Hepatocyte (in vitro differentiated cells): ENCODE measurements around the gene PRELP. TPM values are rescaled to one million over a fixed set of nuclear protein-coding genes. Genes with fewer than 3 reads are reported as not detected.

Source experiments
- DNase-seq: peaks from one replicate; pipeline ENCODE4 v3.0.0-alpha.2; 2016; ENCODE audit warnings: low spot score
- H2AFZ ChIP-seq: fragments of 200-600 bp; sonication (generic); 2 replicates; pipeline ENCODE4 v1.6.0; 2016; ENCODE audit warnings: antibody characterized with exemption, mild to moderate bottlenecking
- H3K27ac ChIP-seq: fragments of 200-600 bp; sonication (generic); 2 replicates; pipeline ENCODE4 v1.5.1; 2016; ENCODE audit warnings: mild to moderate bottlenecking
- H3K27me3 ChIP-seq: fragments of 200-600 bp; sonication (generic); 2 replicates; pipeline ENCODE4 v1.6.1; 2016
- H3K36me3 ChIP-seq: fragments of 200-600 bp; sonication (generic); replicated peaks from 2 replicates; pipeline ENCODE4 v1.5.1; 2016; ENCODE audit warnings: low read depth; ENCODE audit not compliant: insufficient read depth
- H3K4me1 ChIP-seq: fragments of 200-600 bp; sonication (generic); 2 replicates; pipeline ENCODE4 v1.5.1; 2016; ENCODE audit warnings: mild to moderate bottlenecking, moderate library complexity; ENCODE audit not compliant: insufficient read depth
- H3K4me2 ChIP-seq: fragments of 200-600 bp; sonication (generic); 2 replicates; pipeline ENCODE4 v1.6.0; 2016
- H3K4me3 ChIP-seq: fragments of 200-600 bp; sonication (generic); 2 replicates; pipeline ENCODE4 v1.5.1; 2016; ENCODE audit warnings: mild to moderate bottlenecking
- H3K79me2 ChIP-seq: fragments of 200-600 bp; sonication (generic); 2 replicates; pipeline ENCODE4 v1.6.0; 2017; ENCODE audit warnings: mild to moderate bottlenecking
- H3K9me2 ChIP-seq: fragments of 200-600 bp; sonication (generic); replicated peaks from 2 replicates; pipeline ENCODE4 v1.6.0; 2017; ENCODE audit warnings: mild to moderate bottlenecking; ENCODE audit not compliant: insufficient read depth
- H3K9me3 ChIP-seq: fragments of 200-600 bp; sonication (generic); 2 replicates; pipeline ENCODE4 v1.5.1; 2016; ENCODE audit warnings: low read depth, mild to moderate bottlenecking
- H4K20me1 ChIP-seq: fragments of 200-600 bp; sonication (generic); 2 replicates; pipeline ENCODE4 v1.6.0; 2016; ENCODE audit warnings: mild to moderate bottlenecking; ENCODE audit not compliant: insufficient read depth, poor library complexity, severe bottlenecking
- EZH2 ChIP-seq: fragments of 200-600 bp; sonication (generic); IDR thresholded peaks from 2 replicates; pipeline ENCODE4 v1.6.1; 2016; ENCODE audit warnings: antibody characterized with exemption, mild to moderate bottlenecking, borderline replicate concordance
- EZH2phosphoT487 ChIP-seq: fragments of 200-600 bp; sonication (generic); IDR thresholded peaks from one replicate; pipeline ENCODE4 v1.6.1; 2018; ENCODE audit warnings: antibody characterized with exemption, mild to moderate bottlenecking, low read depth, moderate library complexity; ENCODE audit not compliant: unreplicated experiment, severe bottlenecking
- WGBS: methylation state at CpG from one replicate; pipeline ENCODE4 v1.1.6; 2016; ENCODE audit warnings: low lambda C conversion rate; ENCODE audit errors: missing lambda C conversion rate; 5-methylcytosine and 5-hydroxymethylcytosine counted together
- polyA plus RNA-seq: library from polyadenylated mRNA; unstranded; fragments of >200 nt; fragmentation: Nextera tagmentation; extraction: Ambion mirVana; gene quantifications from 2 replicates; pipeline ENCODE4 v1.2.1, GENCODE V29; 2016
- total RNA-seq: library from RNA; depleted of rRNA; stranded (reverse); fragments of >200 nt; gene quantifications from 2 replicates; pipeline ENCODE4 v1.2.3, GENCODE V29; 2014
- TF ChIP-seq, protein P1 (sequence below): fragments of 200-600 bp; sonication (generic); IDR thresholded peaks from 2 replicates; pipeline ENCODE4 v1.5.1; 2016; ENCODE audit warnings: antibody characterized with exemption, mild to moderate bottlenecking; ENCODE audit not compliant: poor library complexity

PRELP gene
- total and polyA plus RNA-seq, 2 experiments from 2014 or later, result 0.83 to 10.8 TPM

DNA sequence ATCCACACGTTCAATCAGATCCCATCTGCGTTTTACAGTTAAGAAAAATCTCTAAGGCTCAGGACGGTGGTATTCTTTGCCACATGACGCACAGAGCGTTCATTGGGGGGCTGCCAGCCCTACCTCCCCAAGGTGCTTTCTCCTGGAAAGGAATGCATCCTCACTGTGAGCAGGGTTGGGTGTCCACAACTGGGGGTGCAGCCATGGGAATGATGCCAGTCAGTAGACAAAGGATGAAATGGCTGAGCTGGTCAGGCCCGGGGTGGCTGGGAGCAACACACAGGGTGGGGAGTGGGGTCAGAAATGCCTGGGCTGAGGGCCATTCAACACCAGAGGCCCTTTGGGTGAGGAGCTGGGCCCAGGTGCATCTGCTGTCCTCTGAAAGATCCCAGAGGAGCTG, 44.3 kb downstream of the PRELP start:
- Histone ChIP-seq H3K4me2 (no peak overlapping the region), H3K27ac (peak overlapping the region; percentile 89)

DNA sequence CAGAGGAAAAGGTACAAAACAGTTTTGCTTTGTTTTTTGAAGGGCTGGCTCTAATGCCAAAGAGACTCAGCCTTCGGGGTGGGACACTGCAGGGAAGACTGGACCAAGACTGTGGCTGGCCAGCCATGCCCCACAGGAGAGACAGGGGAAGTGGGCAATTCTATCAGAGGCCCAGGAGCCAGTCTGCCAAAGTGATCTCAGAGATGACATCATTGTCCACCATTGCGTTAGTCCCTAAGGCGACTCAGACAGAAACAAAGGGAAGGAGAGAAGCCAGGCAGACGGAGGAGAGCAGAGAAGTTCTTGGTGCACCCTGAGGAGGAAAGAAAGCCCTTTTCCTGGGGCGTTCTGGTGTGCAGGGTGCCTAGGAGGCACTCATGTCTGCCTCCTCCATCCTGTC, 44.7 kb downstream of the PRELP start:
- no peak overlapping the region for H2AFZ ChIP-seq

More for the DNA sequence above, 44.3 kb downstream of the PRELP start:
- Histone ChIP-seq H3K27me3 (no peaks in the 10 kb centered on the region), H3K9me2 (no peaks in the 10 kb centered on the region), H3K9me3 (no peaks in the 10 kb centered on the region), H3K4me3 (no peak overlapping the region), H4K20me1 (no peaks in the 10 kb centered on the region), H3K36me3 (no peaks in the 10 kb centered on the region), H2AFZ (no peak overlapping the region), H3K79me2 (no peaks in the 10 kb centered on the region), H3K4me1 (peaks cover 26% of the 10 kb centered on the region)
- TF ChIP-seq EZH2phosphoT487, result no peak
- TF ChIP-seq, protein P1, sequence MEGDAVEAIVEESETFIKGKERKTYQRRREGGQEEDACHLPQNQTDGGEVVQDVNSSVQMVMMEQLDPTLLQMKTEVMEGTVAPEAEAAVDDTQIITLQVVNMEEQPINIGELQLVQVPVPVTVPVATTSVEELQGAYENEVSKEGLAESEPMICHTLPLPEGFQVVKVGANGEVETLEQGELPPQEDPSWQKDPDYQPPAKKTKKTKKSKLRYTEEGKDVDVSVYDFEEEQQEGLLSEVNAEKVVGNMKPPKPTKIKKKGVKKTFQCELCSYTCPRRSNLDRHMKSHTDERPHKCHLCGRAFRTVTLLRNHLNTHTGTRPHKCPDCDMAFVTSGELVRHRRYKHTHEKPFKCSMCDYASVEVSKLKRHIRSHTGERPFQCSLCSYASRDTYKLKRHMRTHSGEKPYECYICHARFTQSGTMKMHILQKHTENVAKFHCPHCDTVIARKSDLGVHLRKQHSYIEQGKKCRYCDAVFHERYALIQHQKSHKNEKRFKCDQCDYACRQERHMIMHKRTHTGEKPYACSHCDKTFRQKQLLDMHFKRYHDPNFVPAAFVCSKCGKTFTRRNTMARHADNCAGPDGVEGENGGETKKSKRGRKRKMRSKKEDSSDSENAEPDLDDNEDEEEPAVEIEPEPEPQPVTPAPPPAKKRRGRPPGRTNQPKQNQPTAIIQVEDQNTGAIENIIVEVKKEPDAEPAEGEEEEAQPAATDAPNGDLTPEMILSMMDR, result no peak
- no peak for TF ChIP-seq EZH2
- no peak for DNase-seq
- 86% methylated on average over 6 of the region's 6 CpGs for WGBS

DNA sequence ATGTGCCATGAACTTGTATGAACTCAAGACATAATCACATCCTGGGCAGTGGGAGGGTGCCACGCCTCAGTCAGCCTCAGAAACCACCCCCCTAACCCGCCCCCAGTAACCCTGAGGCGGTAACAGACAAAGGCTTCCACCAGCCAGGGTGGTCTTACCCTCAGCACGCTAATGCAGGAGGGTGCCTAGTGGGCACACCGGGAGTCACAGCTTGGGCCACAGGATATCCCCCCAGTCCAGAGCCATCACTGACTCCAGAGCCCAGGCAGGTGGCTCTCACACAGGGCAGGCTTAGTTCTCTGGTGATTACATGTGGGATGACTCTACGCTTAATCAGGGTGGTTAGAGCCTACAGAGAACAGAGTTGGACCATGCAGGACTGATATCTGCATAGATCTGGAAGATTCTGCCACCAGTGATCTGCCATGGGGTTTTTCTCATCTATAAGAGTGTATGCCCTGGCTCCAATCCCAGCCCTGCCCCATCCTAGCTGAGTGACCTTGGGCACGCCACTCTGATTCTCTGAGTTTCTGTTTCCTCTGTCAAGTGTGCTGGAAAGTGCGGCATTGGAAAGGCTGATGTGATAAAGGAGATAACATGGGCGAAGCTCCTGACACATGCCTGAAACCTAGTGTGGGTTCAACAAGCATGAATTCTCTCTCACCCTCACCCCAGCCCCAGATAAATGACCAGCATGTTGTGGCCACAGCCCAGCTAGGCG, 45.6 kb downstream of the PRELP start:
- Histone ChIP-seq H3K9me2 (no peaks in the 10 kb centered on the region), H3K4me1 (peaks cover 30% of the 10 kb centered on the region), H3K36me3 (no peaks in the 10 kb centered on the region), H3K4me3 (no peak overlapping the region), H3K9me3 (no peaks in the 10 kb centered on the region), H4K20me1 (no peaks in the 10 kb centered on the region), H3K79me2 (no peaks in the 10 kb centered on the region), H3K27ac (peak overlapping the region; percentile 89), H3K4me2 (no peak overlapping the region), H3K27me3 (no peaks in the 10 kb centered on the region), H2AFZ (no peak overlapping the region)
- 77% methylated on average over 10 of the region's 10 CpGs for WGBS
- TF ChIP-seq, protein P1, result no peak
- no peak for TF ChIP-seq EZH2phosphoT487
- no peak for TF ChIP-seq EZH2
- peak; percentile 59 for DNase-seq

More for the DNA sequence above, 44.7 kb downstream of the PRELP start:
- H3K4me2 ChIP-seq, result no peak overlapping the region
- no peaks in the 10 kb centered on the region for H3K27me3 ChIP-seq
- no peaks in the 10 kb centered on the region for H3K36me3 ChIP-seq
- H3K27ac ChIP-seq, result peak overlapping the region; percentile 89
- H3K79me2 ChIP-seq, result no peaks in the 10 kb centered on the region
- H3K9me3 ChIP-seq, result no peaks in the 10 kb centered on the region
- DNase-seq, result no peak
- H3K4me3 ChIP-seq, result no peak overlapping the region
- no peaks in the 10 kb centered on the region for H3K9me2 ChIP-seq
- peaks cover 26% of the 10 kb centered on the region for H3K4me1 ChIP-seq
- TF ChIP-seq EZH2 (no peak), EZH2phosphoT487 (no peak)
- TF ChIP-seq, protein P1, result no peak
- WGBS, result 79% methylated on average over 5 of the region's 5 CpGs
- no peaks in the 10 kb centered on the region for H4K20me1 ChIP-seq
